Measurements from ENCODE around the gene PCDHA6.
"Not testable (repeated sequence)": the region's sequence is repeated elsewhere in the genome, so short reads cannot be mapped to it uniquely, and the experiment has no call there.

The PCDHA6 gene, protein sequence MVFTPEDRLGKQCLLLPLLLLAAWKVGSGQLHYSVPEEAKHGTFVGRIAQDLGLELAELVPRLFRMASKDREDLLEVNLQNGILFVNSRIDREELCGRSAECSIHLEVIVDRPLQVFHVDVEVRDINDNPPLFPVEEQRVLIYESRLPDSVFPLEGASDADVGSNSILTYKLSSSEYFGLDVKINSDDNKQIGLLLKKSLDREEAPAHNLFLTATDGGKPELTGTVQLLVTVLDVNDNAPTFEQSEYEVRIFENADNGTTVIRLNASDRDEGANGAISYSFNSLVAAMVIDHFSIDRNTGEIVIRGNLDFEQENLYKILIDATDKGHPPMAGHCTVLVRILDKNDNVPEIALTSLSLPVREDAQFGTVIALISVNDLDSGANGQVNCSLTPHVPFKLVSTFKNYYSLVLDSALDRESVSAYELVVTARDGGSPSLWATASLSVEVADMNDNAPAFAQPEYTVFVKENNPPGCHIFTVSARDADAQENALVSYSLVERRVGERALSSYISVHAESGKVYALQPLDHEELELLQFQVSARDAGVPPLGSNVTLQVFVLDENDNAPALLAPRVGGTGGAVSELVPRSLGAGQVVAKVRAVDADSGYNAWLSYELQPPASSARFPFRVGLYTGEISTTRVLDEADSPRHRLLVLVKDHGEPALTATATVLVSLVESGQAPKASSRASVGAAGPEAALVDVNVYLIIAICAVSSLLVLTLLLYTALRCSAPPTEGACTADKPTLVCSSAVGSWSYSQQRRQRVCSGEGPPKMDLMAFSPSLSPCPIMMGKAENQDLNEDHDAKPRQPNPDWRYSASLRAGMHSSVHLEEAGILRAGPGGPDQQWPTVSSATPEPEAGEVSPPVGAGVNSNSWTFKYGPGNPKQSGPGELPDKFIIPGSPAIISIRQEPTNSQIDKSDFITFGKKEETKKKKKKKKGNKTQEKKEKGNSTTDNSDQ

DNA sequence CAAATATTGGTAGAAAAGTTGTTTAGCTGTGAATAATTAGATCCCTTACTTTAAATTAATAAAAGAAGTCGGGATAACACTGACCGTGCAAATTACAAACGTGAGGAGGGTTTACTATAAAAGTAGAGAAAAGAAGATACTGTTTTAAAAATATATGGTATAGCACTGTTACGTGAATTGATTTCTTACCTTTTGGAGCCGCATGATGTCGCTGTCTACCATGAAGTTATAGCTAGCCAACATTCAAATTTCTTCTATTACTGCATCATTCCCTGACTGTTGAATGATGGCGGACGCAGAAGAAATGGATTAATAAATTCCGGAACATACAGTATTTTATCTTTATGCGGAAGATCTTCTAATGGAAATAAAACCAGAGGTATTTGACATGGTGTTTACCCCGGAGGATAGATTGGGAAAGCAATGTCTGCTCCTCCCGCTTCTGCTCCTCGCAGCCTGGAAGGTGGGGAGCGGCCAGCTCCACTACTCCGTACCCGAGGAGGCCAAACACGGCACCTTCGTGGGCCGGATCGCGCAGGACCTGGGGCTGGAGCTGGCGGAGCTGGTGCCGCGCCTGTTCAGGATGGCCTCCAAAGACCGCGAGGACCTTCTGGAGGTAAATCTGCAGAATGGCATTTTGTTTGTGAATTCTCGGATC is at the start of gene PCDHA6:
Gene PCDHA6, plus strand, starts transcription at position 257 of the 658 bp plus-strand sequence. Its CDS starts 132 bp downstream, at position 389.
- DNase-seq, result no peak

DNA sequence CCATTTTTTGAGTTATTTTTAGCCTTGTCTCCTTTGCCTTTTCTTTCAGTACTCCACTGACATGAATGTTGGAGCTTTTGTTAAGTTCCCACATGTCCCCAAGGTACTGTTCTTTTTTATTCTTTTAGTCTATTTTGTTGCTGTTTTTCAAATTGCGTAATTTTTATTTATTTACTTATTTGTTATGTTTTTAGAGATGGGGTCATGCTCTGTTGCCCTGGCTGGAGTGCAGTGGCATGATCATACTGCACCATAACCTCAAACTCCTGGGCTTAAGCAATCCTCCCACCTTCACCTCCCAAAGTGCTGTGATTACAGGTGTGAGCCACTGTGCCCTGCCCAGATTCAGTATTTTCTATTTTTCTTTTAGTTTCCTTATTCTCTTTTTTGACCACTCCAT is 47.2 kb upstream of the PCDHA6 start:
- no peak for DNase-seq

GRCh38 chr5:140785905-140786686 is 41.7 kb upstream of the PCDHA6 start, which contains the start of gene PCDHA1:
Gene PCDHA1, plus strand, starts transcription at chr5:140786140.
- DNase-seq, result no peak

GRCh38 chr5:140787422-140787821 is 40.3 kb upstream of the PCDHA6 start:
- not testable (repeated sequence) for DNase-seq

GRCh38 chr5:140787849-140788504 is 39.8 kb upstream of the PCDHA6 start:
- DNase-seq, result not testable (repeated sequence)

DNA sequence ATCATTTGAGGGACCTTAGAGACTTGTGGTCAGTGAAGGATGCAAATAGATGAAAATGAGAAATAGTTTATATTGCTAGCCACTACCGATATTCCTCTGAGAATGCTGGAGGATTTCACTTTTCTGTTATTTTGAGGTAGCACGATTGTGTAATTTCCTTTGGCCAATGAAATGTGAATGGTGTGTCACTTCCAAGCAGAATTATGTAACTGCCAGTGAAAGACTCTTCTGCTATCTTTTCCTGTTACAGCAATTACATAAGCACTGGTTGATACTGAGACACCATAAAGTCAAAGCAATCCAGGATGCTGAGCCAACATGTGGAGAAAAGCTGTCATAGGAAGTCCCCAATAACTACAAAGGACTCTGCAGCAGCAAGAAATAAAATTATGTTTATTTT is 36.7 kb upstream of the PCDHA6 start:
- DNase-seq, result no peak

DNA sequence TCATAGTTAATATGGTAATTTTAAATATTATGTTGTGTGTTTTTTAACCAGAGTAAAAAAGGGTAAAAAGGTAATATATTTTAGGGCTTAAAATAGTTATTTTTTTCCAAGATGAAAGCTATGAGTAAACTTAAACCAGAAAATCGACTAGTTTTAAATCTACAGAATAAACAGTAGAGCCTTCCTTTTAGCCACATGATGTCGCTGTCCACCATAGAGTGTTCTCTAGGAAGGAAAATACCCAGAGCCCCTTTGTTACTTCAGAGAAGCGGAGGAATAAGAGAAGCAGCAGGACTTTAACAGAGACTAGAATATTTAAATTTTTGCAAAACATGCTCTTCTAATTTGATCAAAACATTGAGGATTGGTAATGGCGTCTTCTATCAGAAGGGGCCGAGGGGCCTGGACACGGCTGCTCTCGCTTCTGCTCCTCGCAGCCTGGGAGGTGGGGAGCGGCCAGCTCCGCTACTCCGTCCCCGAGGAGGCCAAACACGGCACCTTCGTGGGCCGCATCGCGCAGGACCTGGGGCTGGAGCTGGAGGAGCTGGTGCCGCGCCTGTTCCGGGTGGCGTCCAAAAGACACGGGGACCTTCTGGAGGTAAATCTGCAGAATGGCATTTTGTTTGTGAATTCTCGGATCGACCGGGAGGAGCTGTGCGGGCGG is 33.0 kb upstream of the PCDHA6 start, which contains the start of gene PCDHA2:
Gene PCDHA2, plus strand, starts transcription at position 258 of the 664 bp plus-strand sequence.
- DNase-seq, result no peak

GRCh38 chr5:140795259-140795641 is 32.5 kb upstream of the PCDHA6 start:
- no peak for DNase-seq

DNA sequence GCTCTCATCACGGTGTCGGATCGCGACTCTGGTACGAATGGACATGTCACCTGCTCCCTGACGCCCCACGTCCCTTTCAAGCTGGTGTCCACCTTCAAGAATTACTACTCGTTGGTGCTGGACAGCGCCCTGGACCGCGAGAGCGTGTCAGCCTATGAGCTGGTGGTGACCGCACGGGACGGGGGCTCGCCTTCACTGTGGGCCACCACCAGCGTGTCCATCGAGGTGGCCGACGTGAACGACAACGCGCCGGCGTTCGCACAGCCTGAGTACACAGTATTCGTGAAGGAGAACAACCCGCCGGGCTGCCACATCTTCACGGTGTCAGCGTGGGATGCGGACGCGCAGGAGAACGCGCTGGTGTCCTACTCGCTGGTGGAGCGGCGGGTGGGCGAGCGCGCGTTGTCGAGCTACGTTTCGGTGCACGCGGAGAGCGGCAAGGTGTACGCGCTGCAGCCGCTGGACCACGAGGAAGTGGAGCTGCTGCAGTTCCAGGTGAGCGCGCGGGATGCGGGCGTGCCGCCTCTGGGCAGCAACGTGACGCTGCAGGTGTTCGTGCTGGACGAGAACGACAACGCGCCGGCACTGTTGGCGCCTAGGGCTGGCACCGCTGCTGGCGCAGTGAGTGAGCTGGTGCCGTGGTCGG is 31.6 kb upstream of the PCDHA6 start:
- DNase-seq, result not testable (repeated sequence)

DNA sequence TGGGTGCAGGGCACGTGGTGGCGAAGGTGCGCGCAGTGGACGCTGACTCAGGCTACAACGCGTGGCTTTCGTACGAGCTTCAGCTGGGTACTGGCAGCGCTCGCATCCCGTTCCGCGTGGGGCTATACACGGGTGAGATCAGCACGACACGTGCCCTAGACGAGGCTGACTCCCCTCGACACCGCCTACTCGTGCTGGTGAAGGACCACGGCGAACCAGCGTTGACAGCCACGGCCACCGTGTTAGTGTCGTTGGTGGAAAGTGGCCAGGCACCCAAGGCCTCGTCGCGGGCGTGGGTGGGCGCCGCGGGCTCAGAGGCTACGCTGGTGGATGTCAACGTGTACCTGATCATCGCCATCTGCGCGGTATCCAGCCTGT is 31.1 kb upstream of the PCDHA6 start:
- DNase-seq, result no peak

- DNase-seq, result no peak
These were observed 26.8 kb upstream of the PCDHA6 start, which contains the start of gene PCDHA3 for GRCh38 chr5:140800816-140801493. Gene PCDHA3, plus strand, starts transcription at chr5:140801057.

DNA sequence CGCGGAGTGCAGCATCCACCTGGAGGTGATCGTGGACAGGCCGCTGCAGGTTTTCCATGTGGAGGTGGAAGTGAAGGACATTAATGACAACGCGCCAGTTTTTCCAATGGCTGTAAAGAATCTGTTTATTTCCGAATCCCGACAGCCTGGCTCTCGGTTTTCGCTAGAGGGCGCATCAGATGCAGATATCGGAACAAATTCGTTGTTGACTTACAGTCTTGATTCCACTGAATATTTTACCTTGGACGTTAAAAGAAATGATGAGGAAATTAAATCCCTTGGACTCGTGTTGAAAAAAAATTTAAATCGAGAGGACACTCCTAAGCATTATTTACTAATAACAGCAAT is 26.3 kb upstream of the PCDHA6 start:
- DNase-seq, result no peak

DNA sequence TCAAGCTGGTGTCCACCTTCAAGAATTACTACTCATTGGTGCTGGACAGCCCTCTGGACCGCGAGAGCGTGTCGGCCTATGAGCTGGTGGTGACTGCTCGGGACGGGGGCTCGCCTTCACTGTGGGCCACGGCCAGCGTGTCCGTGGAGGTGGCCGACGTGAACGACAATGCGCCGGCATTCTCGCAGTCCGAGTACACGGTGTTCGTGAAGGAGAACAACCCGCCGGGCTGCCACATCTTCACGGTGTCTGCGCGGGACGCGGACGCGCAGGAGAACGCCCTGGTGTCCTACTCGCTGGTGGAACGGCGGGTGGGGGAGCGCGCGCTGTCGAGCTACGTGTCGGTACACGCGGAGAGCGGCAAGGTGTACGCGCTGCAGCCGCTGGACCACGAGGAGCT is 25.4 kb upstream of the PCDHA6 start:
- not testable (repeated sequence) for DNase-seq

GRCh38 chr5:140802781-140803271 is 24.9 kb upstream of the PCDHA6 start:
- no peak for DNase-seq

DNA sequence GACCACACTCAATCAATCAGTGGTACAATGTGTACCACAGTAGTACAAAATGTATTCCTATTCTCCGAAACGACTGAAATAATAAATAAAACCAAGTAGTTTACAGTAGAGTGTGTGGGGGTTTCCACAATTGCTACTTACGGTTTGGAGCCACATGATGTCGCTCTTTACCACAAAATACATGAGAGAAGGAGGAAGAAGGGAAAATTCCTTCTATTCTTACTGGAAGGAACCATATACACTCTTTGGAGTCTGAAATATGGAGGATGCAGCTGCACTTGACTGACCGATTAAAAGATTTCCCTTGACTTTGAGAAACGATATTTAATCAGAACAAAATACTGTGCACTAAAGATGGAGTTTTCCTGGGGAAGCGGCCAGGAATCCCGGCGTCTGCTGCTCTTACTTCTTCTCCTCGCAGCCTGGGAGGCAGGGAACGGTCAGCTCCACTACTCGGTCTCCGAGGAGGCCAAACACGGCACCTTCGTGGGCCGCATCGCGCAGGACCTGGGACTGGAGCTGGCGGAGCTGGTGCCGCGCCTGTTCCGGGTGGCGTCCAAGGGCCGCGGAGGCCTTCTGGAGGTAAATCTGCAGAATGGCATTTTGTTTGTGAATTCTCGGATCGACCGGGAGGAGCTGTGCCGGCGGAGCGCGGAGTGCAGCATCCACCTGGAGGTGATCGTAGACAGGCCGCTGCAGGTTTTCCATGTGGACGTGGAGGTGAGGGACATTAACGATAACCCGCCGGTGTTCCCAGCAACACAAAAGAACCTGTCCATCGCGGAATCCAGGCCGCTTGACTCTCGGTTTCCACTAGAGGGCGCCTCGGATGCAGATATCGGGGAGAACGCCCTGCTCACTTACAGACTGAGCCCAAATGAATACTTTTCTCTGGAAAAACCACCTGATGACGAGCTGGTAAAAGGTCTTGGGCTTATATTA is 20.7 kb upstream of the PCDHA6 start, which contains the start of gene PCDHA4:
Gene PCDHA4, plus strand, starts transcription at position 235 of the 942 bp plus-strand sequence.
- no peak for DNase-seq

- not testable (repeated sequence) for DNase-seq
These were observed 19.4 kb upstream of the PCDHA6 start for GRCh38 chr5:140808241-140808888.

GRCh38 chr5:140808889-140809291 is 18.9 kb upstream of the PCDHA6 start:
- DNase-seq, result no peak
